GM12878 (cell line): ENCODE measurements around the gene RPL37A. TPM values are rescaled to one million over a fixed set of nuclear protein-coding genes. Genes with fewer than 3 reads are reported as not detected.

Experiments
- ATAC-seq: fragments of 200-7000 bp; cut with Tn5 transposase; 3 replicates; pipeline ENCODE4 v1.9.1; 2020; ENCODE audit warnings: mild to moderate bottlenecking, moderate library complexity
- BruUV-seq: library from RNA; stranded (reverse); fragments of 400-500 nt; replicated peaks from 2 replicates; lab custom pipeline; 2021; lab: Mats Ljungman, UMichigan
- CTCF ChIA-PET: fragments of 300-600 bp; sonication (Branson Sonifier 250); formaldehyde crosslinking; extraction: SDS; loops from one replicate; lab custom pipeline; 2021; ENCODE audit warnings: inconsistent platforms; lab: Yijun Ruan, JAX
- POLR2A ChIA-PET: fragments of 350-600 bp; formaldehyde crosslinking; extraction: SDS; loops from one replicate; lab custom pipeline; 2021; ENCODE audit warnings: inconsistent platforms; lab: Charles Lee
- RAD21 ChIA-PET: fragments of 300-600 bp; sonication (Branson Sonifier 250); formaldehyde crosslinking; loops from one replicate; lab custom pipeline; 2023; ENCODE audit warnings: antibody characterized with exemption; ENCODE audit not compliant: unreplicated experiment; lab: Charles Lee
- SMC1A ChIA-PET: fragments of 300-600 bp; sonication (Branson Sonifier 250); formaldehyde crosslinking; loops from one replicate; lab custom pipeline; 2023; ENCODE audit not compliant: unreplicated experiment, uncharacterized antibody; lab: Charles Lee
- DNase-seq: peaks from one replicate; pipeline ENCODE4 v3.0.0-alpha.2; 2011; ENCODE audit warnings: low read depth, low spot score
- FAIRE-seq: peaks from 3 replicates; lab custom pipeline; 2011; peaks lifted over from hg19 to GRCh38; lab: Jason Lieb, UNC
- H2AFZ ChIP-seq: 2 replicates; pipeline ENCODE4 v1.6.0; 2011; ENCODE audit warnings: low read depth, low read length, control low read depth; ENCODE audit not compliant: control insufficient read depth
- H3K27ac ChIP-seq: 2 replicates; pipeline ENCODE4 v1.5.1; 2011; ENCODE audit warnings: control low read depth; ENCODE audit not compliant: control insufficient read depth, insufficient read depth
- H3K27me3 ChIP-seq, 2 experiments: replicated peaks in 1 of 2; 2 replicates each; pipeline versions ENCODE4 v1.6.0 to v1.6.1; 2011; ENCODE audit warnings: low read length in 1 of 2; ENCODE audit not compliant: control insufficient read depth in 2 of 2, insufficient read depth in 2 of 2
- H3K36me3 ChIP-seq, 2 experiments: 2 replicates each; pipeline ENCODE4 v1.5.1; 2011; ENCODE audit warnings: low read length in 1 of 2; ENCODE audit not compliant: control insufficient read depth in 2 of 2, insufficient read depth in 2 of 2
- H3K4me1 ChIP-seq: 2 replicates; pipeline ENCODE4 v1.6.1; 2011; ENCODE audit warnings: mild to moderate bottlenecking, low read length, moderate library complexity, mixed read lengths; ENCODE audit not compliant: control insufficient read depth, insufficient read depth
- H3K4me2 ChIP-seq: 2 replicates; pipeline ENCODE4 v1.6.0; 2011; ENCODE audit warnings: control low read depth; ENCODE audit not compliant: control insufficient read depth, insufficient read depth
- H3K4me3 ChIP-seq: fragments of 200-600 bp; sonication (generic); 2 replicates; pipeline ENCODE4 v1.5.1; 2016
- H3K79me2 ChIP-seq: 2 replicates; pipeline ENCODE4 v1.6.0; 2011; ENCODE audit warnings: low read length; ENCODE audit not compliant: control insufficient read depth, insufficient read depth
- H3K9ac ChIP-seq: 2 replicates; pipeline ENCODE4 v1.8.0; 2011; ENCODE audit warnings: low read length, control low read depth, mixed read lengths; ENCODE audit not compliant: control insufficient read depth, insufficient read depth
- H3K9me3 ChIP-seq: replicated peaks from 3 replicates; pipeline ENCODE4 v1.5.1; 2011; ENCODE audit warnings: mild to moderate bottlenecking, low read length; ENCODE audit not compliant: control insufficient read depth, insufficient read depth
- H4K20me1 ChIP-seq: 2 replicates; pipeline ENCODE4 v1.6.0; 2011; ENCODE audit not compliant: control insufficient read depth, insufficient read depth
- SMAD5 ChIP-seq: IDR thresholded peaks from 2 replicates; pipeline ENCODE4 v1.6.1; 2016; ENCODE audit warnings: antibody characterized with exemption, low read depth
- TCF3 ChIP-seq: IDR thresholded peaks from 2 replicates; pipeline ENCODE4 v1.6.1; 2012; ENCODE audit warnings: low read depth, mild to moderate bottlenecking, low read length, borderline replicate concordance; ENCODE audit not compliant: insufficient read depth
- WGBS: methylation state at CpG from one replicate; pipeline ENCODE4 v1.1.6; 2016; ENCODE audit warnings: low lambda C conversion rate; ENCODE audit not compliant: insufficient replicate concordance, insufficient coverage; ENCODE audit errors: missing lambda C conversion rate; 5-methylcytosine and 5-hydroxymethylcytosine counted together
- in situ Hi-C: fragments of 300-500 bp; cut with MboI; formaldehyde crosslinking; loops from 9 replicates; pipeline ENCODE4 v1.14.3; 2018; ENCODE audit warnings: mixed read lengths
- intact Hi-C: fragments of 100-400 bp; cut with micrococcal nuclease; formaldehyde crosslinking; loops from one replicate; pipeline ENCODE4 v1.14.2; 2022; ENCODE audit not compliant: unreplicated experiment
- polyA plus RNA-seq, 11 experiments: library from polyadenylated mRNA; depleted of rRNA in 4 of 11; unstranded in 6 of 11; stranded (reverse) in 5 of 11; fragments of >200 nt; fragmentation: Nextera tagmentation in 4 of 11; fragmentation: Illumina TruSeq in 1 of 11; extraction: Ambion mirVana in 4 of 11; extraction: Trizol in 1 of 11; gene quantifications; 1 replicate in 1 of 11; 2 replicates in 10 of 11; pipeline versions ENCODE4 v1.2.1 to v1.2.3, GENCODE V29; 2011 to 2016; ENCODE audit warnings: inconsistent platforms in 2 of 11, missing spikeins in 2 of 11, low read depth in 1 of 11
- total RNA-seq, 4 experiments: library from RNA; depleted of rRNA in 3 of 4; stranded (reverse); fragments of >200 nt in 3 of 4; fragmentation: Illumina TruSeq in 1 of 4; extraction: Trizol in 1 of 4; gene quantifications; 2 replicates each; pipeline versions ENCODE4 v1.2.1 to v1.2.3, GENCODE V29; 2013 to 2021
- TF ChIP-seq, protein P1 (sequence below): fragments of 450-650 bp; formaldehyde crosslinking; IDR thresholded peaks from 2 replicates; pipeline ENCODE4 v1.5.0; 2022; ENCODE audit warnings: mild to moderate bottlenecking, missing genetic modification characterization

The RPL37A gene
- total and polyA plus RNA-seq, 10 of the 15 experiments (the other 5 are each of a cell fraction or from before 2014, with no cell fraction given), result 2,847 to 6,854 (median 5,110) TPM

DNA sequence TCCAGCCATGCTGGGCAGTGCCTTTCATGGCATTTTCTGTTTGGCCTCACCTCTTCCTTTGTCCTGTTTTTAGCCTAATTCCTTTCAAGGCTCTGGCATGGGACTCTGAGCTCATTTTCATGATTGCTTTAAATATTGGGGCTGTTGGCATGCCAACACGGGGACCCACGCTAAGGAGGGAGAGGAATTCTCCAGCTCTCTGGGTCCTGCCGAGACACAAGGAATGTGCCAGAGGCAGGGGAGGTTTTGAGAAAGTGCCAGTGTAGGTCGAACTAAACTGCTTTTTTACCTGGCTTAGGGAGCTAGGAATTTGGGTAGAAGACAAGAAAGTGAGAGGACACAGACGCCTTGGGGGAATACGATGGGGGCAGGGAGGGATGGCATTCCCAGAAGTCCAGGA, 42.3 kb downstream of the RPL37A start:
- H3K79me2 ChIP-seq, result no peaks in the 10 kb centered on the region
- H4K20me1 ChIP-seq, result no peaks in the 10 kb centered on the region
- intact Hi-C loops (no loop called here), in situ Hi-C loops (no loop called here)
- ChIA-PET SMC1A (interaction anchor here (1.1 to 1.4 kb wide), 3 partner anchors 16 to 124 kb away, joined by 3 to 4 read pairs (median 3); no protein-coding TSS in a partner anchor), RAD21 (interaction anchor here (1.7 to 2.2 kb wide), 2 partner anchors 22 to 122 kb away, joined by 6 to 7 read pairs; no protein-coding TSS in a partner anchor), POLR2A (no interaction called here), CTCF (interaction anchor here (0.6 to 1.3 kb wide), 4 partner anchors 20 to 324 kb away, joined by 3 to 5 read pairs (median 4); no protein-coding TSS in a partner anchor)
- H2AFZ ChIP-seq, result no peak overlapping the region
- 47% methylated on average over 6 of the region's 6 CpGs for WGBS
- no peaks in the 10 kb centered on the region for H3K9me3 ChIP-seq
- BruUV-seq, result no TSS peak
- H3K27ac ChIP-seq, result no peak overlapping the region
- H3K4me1 ChIP-seq, result peaks cover 13% of the 10 kb centered on the region
- H3K4me3 ChIP-seq, result no peak overlapping the region
- no peak overlapping the region for H3K9ac ChIP-seq
- no peak for ATAC-seq
- no peaks in the 10 kb centered on the region for H3K27me3 ChIP-seq
- FAIRE-seq, result no peak
- no peak overlapping the region for H3K4me2 ChIP-seq
- TF ChIP-seq SMAD5 (no peak), TCF3 (no peak)
- TF ChIP-seq, protein P1, sequence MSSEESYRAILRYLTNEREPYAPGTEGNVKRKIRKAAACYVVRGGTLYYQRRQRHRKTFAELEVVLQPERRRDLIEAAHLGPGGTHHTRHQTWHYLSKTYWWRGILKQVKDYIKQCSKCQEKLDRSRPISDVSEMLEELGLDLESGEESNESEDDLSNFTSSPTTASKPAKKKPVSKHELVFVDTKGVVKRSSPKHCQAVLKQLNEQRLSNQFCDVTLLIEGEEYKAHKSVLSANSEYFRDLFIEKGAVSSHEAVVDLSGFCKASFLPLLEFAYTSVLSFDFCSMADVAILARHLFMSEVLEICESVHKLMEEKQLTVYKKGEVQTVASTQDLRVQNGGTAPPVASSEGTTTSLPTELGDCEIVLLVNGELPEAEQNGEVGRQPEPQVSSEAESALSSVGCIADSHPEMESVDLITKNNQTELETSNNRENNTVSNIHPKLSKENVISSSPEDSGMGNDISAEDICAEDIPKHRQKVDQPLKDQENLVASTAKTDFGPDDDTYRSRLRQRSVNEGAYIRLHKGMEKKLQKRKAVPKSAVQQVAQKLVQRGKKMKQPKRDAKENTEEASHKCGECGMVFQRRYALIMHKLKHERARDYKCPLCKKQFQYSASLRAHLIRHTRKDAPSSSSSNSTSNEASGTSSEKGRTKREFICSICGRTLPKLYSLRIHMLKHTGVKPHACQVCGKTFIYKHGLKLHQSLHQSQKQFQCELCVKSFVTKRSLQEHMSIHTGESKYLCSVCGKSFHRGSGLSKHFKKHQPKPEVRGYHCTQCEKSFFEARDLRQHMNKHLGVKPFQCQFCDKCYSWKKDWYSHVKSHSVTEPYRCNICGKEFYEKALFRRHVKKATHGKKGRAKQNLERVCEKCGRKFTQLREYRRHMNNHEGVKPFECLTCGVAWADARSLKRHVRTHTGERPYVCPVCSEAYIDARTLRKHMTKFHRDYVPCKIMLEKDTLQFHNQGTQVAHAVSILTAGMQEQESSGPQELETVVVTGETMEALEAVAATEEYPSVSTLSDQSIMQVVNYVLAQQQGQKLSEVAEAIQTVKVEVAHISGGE, result no peak
- H3K36me3 ChIP-seq, result no peaks in the 10 kb centered on the region
- DNase-seq, result no peak
